Posterior cingulate gyrus (tissue), 11 donors: Measurements from ENCODE around the gene FTH1.

Experiments
- DNase-seq, 10 donors: peaks; one replicate each; pipeline versions ENCODE4 v3.0.0 to v3.0.0-alpha.2; 2020 to 2021; ENCODE audit warnings: mixed read lengths in 3 of 10
- intact Hi-C: fragments of 100-400 bp; cut with DNase I; formaldehyde crosslinking; loops from one replicate; pipeline ENCODE4 v1.15.1; 2023

The FTH1 gene

GRCh38 chr11:61919705-61920631 is 47.5 kb downstream of the FTH1 start:
- DNase-seq, result peak in 2 of 10 donors; percentile 74 to 81
- intact Hi-C loops, result no loop called here

DNA sequence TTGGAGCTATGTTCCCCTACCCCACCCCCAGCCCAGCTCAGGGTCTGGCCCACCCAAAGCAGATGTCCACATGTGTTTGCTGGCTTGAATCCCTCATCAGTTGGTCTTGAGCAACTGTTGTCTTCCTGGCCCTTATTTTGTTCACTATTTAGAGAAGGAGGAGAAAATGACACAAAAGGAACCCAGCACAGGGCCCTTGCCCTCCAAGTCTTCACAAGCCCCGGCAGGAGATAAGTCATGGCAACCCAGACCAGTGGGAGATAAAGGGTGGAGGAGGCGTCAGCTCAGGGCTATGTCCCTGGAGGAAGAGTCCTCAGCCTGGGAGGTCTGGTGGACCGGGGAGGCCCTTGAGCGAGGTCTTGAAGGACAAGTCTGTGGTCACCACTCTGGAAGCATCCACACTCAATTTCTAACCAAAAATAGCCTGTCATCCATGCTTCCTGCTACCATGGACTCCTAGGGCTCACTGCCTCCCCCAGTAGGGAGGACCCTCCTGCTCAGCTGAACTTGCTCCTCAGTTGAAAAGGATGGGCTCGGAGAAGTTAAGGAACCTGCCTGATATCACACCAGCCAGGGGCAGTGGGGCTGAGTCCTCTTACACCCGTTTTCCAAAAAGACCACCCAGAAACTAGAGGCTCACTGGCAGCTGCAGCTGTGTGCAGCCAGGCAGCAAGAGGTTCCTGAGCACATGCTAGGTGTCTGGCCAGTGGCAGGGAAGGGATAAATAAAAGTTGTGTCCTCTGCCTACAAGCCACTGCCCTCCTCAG is 48.3 kb downstream of the FTH1 start:
- DNase-seq, result peak in 1 of 10 donors; percentile 55
- intact Hi-C loops, result no loop called here

GRCh38 chr11:61918251-61918937 is 49.0 kb downstream of the FTH1 start:
- DNase-seq, result peak in 1 of 10 donors; percentile 26
- intact Hi-C loops, result no loop called here

GRCh38 chr11:61917334-61918109 is 49.9 kb downstream of the FTH1 start, which contains the start of gene RAB3IL1:
TSS of gene RAB3IL1 (minus strand) at chr11:61917566. CDS start at chr11:61917367, 199 bp downstream.
- peak in 8 of 10 donors; percentile 36 to 92 (median 60) for DNase-seq
- intact Hi-C loops, result no loop called here

- intact Hi-C loops, result no loop called here
- peak in 3 of 10 donors; percentile 9 to 85 (median 59) for DNase-seq
Measured at GRCh38 chr11:61916737-61917333, 50.6 kb downstream of the FTH1 start.

GRCh38 chr11:61914471-61915171 is 52.8 kb downstream of the FTH1 start:
- peak in 3 of 10 donors; percentile 3 to 52 (median 38) for DNase-seq
- intact Hi-C loops, result no loop called here
